ENCODE measurements around the gene CXorf66.

The CXorf66 gene

GRCh38 chrX:139909712-139910111, 55.6 kb downstream of the CXorf66 start:
- no peak for DNase-seq (ENCODE audit: low read depth)
- TF ChIP-seq CTCF (IDR thresholded peaks at IDR 0.05; ENCODE audit: control insufficient read depth, extremely low read depth, insufficient read depth), result no peak
- H3K4me3 ChIP-seq (ENCODE audit: low read depth, low read length), result no peak overlapping the region

DNA sequence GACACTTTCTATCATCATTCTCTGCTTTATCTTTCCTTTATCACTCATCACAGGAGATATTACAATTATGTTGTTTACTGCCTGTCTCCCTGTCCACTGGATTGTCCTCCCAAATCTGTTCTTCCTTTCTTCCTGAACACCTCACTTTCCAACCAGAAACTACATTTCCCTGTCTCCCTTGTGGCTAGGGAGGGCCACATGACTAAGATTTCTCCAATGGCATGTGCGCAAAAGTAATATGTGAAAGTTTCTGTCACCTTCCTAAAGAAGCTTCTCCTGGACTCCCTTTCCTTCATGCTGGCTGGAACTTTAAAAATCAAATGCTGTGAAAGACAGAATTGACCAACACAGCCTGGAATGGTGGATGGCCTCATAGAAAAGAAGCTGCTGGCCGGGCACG, 58.2 kb downstream of the CXorf66 start:
- no peak overlapping the region for H3K4me3 ChIP-seq (ENCODE audit: low read depth, low read length)
- no peak for DNase-seq (ENCODE audit: low read depth)
- no peak for TF ChIP-seq CTCF (IDR thresholded peaks at IDR 0.05; ENCODE audit: control insufficient read depth, extremely low read depth, insufficient read depth)

- no peak for TF ChIP-seq CTCF (IDR thresholded peaks at IDR 0.05; ENCODE audit: control insufficient read depth, extremely low read depth, insufficient read depth)
- no peak overlapping the region for H3K4me3 ChIP-seq (ENCODE audit: low read depth, low read length)
- no peak for DNase-seq (ENCODE audit: low read depth)
Measured at GRCh38 chrX:139905743-139906142, 59.6 kb downstream of the CXorf66 start.

Measured in LNCaP clone FGC (cell line).